ENCODE data around the gene SOS1. TPM values are rescaled to one million over a fixed set of nuclear protein-coding genes. Genes with fewer than 3 reads are reported as not detected.

The SOS1 gene
- total and polyA plus RNA-seq, 2 donors (not counting 1 experiment from before 2014, with no cell fraction given) = 24.9 to 27.6 TPM

DNA sequence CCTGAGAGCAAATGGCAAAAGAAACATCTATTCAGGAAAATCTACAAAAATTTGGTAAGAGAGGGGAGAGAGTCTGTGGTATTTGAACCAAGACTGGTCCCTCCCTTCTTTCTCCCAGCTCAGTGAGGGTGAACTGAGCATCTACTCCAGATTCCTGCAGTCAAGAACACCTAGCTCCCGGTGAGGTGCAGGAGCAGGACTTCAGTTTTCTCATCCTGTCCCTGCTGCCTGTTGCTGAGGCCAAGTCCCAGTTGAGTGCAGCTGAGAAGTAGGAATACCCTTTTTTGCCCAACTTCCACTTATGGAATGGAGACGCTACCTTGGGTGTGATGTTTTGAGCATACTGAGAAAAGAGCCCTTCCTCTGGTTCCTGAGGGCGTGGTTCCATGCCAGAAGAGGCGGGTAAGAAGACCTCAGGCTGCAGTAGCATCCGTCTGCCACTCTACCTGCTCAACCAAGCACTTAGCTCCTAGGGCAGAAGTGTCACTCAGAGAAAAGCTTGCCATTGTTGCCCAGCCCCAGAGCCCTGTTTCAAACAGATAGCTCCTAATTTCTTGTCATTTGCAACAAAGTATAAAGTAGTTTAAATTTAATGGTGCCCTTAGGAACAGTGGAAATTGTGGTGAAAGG lies 112.9 kb downstream of the SOS1 start:
- Histone ChIP-seq H3K79me2 (ENCODE audit: control insufficient read depth, insufficient read depth, low read length) (no peaks in the 10 kb centered on the region), H2AFZ (ENCODE audit: low read length) (no peak overlapping the region), H3K27me3 (ENCODE audit: control insufficient read depth, insufficient read depth, low read length) (no peaks in the 10 kb centered on the region), H4K20me1 (ENCODE audit: control insufficient read depth, extremely low read depth, insufficient read depth, low read length) (no peaks in the 10 kb centered on the region), H3K4me3 (replicated peaks in 1 of 4; ENCODE audit: control extremely low read depth in 1 of 4, insufficient read depth in 1 of 4, low read depth in 3 of 4, low read length in 4 of 4) (no peak overlapping the region), H3K27ac (ENCODE audit: insufficient read depth, low read length) (no peak overlapping the region), H3K9ac (ENCODE audit: insufficient read depth, low read length) (no peak overlapping the region), H3K4me1 (ENCODE audit: control insufficient read depth, extremely low read depth, insufficient read depth, low read length) (no peaks in the 10 kb centered on the region), H3K9me3 (ENCODE audit: control insufficient read depth, insufficient read depth, low read depth, low read length) (no peaks in the 10 kb centered on the region), H3K4me2 (ENCODE audit: extremely low read depth, insufficient read depth, low read length) (no peak overlapping the region), H3K36me3 (ENCODE audit: control insufficient read depth, insufficient read depth, low read length) (no peaks in the 10 kb centered on the region)
- DNase-seq (ENCODE audit: low read depth in 2 of 2) = no peak
- TF ChIP-seq, protein P1, sequence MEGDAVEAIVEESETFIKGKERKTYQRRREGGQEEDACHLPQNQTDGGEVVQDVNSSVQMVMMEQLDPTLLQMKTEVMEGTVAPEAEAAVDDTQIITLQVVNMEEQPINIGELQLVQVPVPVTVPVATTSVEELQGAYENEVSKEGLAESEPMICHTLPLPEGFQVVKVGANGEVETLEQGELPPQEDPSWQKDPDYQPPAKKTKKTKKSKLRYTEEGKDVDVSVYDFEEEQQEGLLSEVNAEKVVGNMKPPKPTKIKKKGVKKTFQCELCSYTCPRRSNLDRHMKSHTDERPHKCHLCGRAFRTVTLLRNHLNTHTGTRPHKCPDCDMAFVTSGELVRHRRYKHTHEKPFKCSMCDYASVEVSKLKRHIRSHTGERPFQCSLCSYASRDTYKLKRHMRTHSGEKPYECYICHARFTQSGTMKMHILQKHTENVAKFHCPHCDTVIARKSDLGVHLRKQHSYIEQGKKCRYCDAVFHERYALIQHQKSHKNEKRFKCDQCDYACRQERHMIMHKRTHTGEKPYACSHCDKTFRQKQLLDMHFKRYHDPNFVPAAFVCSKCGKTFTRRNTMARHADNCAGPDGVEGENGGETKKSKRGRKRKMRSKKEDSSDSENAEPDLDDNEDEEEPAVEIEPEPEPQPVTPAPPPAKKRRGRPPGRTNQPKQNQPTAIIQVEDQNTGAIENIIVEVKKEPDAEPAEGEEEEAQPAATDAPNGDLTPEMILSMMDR (conservative IDR thresholded peaks at IDR 0.05 in 1 of 2, IDR thresholded peaks at IDR 0.05 in 1 of 2; ENCODE audit: low read depth in 1 of 2, low read length in 2 of 2) = no peak
- no peak for TF ChIP-seq EZH2 (IDR thresholded peaks at IDR 0.05; ENCODE audit: low read length, missing control alignments)

DNA sequence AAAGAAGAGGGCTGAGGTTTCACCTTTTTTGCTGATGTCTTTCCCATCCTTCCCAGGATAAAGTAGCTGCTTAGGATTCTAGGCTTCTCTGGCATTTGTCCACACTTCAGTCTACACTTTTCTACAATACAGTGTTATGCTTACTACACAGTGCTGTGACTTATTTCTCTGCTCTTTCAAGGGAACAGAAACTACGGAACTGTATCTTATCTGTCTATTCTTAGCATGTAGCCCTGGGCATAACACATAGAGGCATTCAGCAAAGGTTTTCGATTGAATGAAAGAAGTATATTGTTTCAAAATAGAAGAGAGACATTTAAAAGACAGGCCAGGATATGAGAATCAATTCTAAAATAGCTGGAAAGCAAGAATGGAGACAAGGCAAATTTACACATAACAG lies 120.3 kb downstream of the SOS1 start:
- no peak overlapping the region for H3K4me2 ChIP-seq (ENCODE audit: extremely low read depth, insufficient read depth, low read length)
- H3K9me3 ChIP-seq (ENCODE audit: control insufficient read depth, insufficient read depth, low read depth, low read length) = no peaks in the 10 kb centered on the region
- no peaks in the 10 kb centered on the region for H3K79me2 ChIP-seq (ENCODE audit: control insufficient read depth, insufficient read depth, low read length)
- TF ChIP-seq, protein P1 (conservative IDR thresholded peaks at IDR 0.05 in 1 of 2, IDR thresholded peaks at IDR 0.05 in 1 of 2; ENCODE audit: low read depth in 1 of 2, low read length in 2 of 2) = no peak
- TF ChIP-seq EZH2 (IDR thresholded peaks at IDR 0.05; ENCODE audit: low read length, missing control alignments) = no peak
- no peak for DNase-seq (ENCODE audit: low read depth in 2 of 2)
- H3K4me3 ChIP-seq (replicated peaks in 1 of 4; ENCODE audit: control extremely low read depth in 1 of 4, insufficient read depth in 1 of 4, low read depth in 3 of 4, low read length in 4 of 4) = no peak overlapping the region
- no peak overlapping the region for H3K27ac ChIP-seq (ENCODE audit: insufficient read depth, low read length)
- peaks cover 2% of the 10 kb centered on the region for H3K4me1 ChIP-seq (ENCODE audit: control insufficient read depth, extremely low read depth, insufficient read depth, low read length)
- no peak overlapping the region for H2AFZ ChIP-seq (ENCODE audit: low read length)
- peaks cover 3% of the 10 kb centered on the region for H3K36me3 ChIP-seq (ENCODE audit: control insufficient read depth, insufficient read depth, low read length)
- H3K9ac ChIP-seq (ENCODE audit: insufficient read depth, low read length) = no peak overlapping the region
- no peaks in the 10 kb centered on the region for H3K27me3 ChIP-seq (ENCODE audit: control insufficient read depth, insufficient read depth, low read length)
- no peaks in the 10 kb centered on the region for H4K20me1 ChIP-seq (ENCODE audit: control insufficient read depth, extremely low read depth, insufficient read depth, low read length)

DNA sequence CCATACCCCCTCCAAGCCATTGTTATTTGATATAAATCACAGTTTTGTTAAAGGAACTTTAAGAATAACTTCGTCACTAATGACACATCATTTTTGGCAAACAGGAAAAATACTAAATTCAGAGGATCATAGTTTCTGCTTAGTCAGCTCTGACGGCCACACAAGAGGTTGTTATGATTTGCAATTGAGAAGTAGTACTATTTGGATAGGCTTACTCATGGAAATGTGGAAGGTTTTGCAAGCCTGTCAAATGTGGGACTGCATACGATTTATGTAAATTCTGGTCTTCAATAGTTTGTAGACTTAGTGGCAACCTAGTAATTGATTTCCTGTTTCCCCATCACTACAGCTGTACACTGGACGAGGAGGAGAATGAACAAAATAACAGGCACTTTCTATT lies 123.1 kb downstream of the SOS1 start:
- H3K4me2 ChIP-seq (ENCODE audit: extremely low read depth, insufficient read depth, low read length) = no peak overlapping the region
- TF ChIP-seq EZH2 (IDR thresholded peaks at IDR 0.05; ENCODE audit: low read length, missing control alignments) = no peak
- TF ChIP-seq, protein P1 (conservative IDR thresholded peaks at IDR 0.05 in 1 of 2, IDR thresholded peaks at IDR 0.05 in 1 of 2; ENCODE audit: low read depth in 1 of 2, low read length in 2 of 2) = no peak
- peaks cover 3% of the 10 kb centered on the region for H3K36me3 ChIP-seq (ENCODE audit: control insufficient read depth, insufficient read depth, low read length)

More for the DNA sequence above, 123.1 kb downstream of the SOS1 start:
- Histone ChIP-seq H3K9ac (ENCODE audit: insufficient read depth, low read length) (no peak overlapping the region), H2AFZ (ENCODE audit: low read length) (no peak overlapping the region), H3K4me3 (replicated peaks in 1 of 4; ENCODE audit: control extremely low read depth in 1 of 4, insufficient read depth in 1 of 4, low read depth in 3 of 4, low read length in 4 of 4) (no peak overlapping the region), H4K20me1 (ENCODE audit: control insufficient read depth, extremely low read depth, insufficient read depth, low read length) (no peaks in the 10 kb centered on the region), H3K27ac (ENCODE audit: insufficient read depth, low read length) (no peak overlapping the region), H3K9me3 (ENCODE audit: control insufficient read depth, insufficient read depth, low read depth, low read length) (no peaks in the 10 kb centered on the region), H3K27me3 (ENCODE audit: control insufficient read depth, insufficient read depth, low read length) (no peaks in the 10 kb centered on the region), H3K4me1 (ENCODE audit: control insufficient read depth, extremely low read depth, insufficient read depth, low read length) (peaks cover 2% of the 10 kb centered on the region), H3K79me2 (ENCODE audit: control insufficient read depth, insufficient read depth, low read length) (no peaks in the 10 kb centered on the region)
- peak; percentile 92 to 99 for DNase-seq (ENCODE audit: low read depth in 2 of 2)

All from fibroblast of lung (primary cell).